GM21367 (cell line): ENCODE data around the gene RRH.
"Not testable (repeated sequence)": the region's sequence is repeated elsewhere in the genome, so short reads cannot be mapped to it uniquely, and the experiment has no call there.

Source experiments
- ATAC-seq: cut with Tn5 transposase; IDR thresholded peaks from one replicate; pipeline ENCODE4 v1.9.1; 2021; ENCODE audit not compliant: unreplicated experiment

RRH gene

GRCh38 chr4:109846395-109847098 is 18.8 kb downstream of the RRH start:
- no peak for ATAC-seq

- no peak for ATAC-seq
These were observed 20.2 kb downstream of the RRH start, which contains the start of gene LRIT3 for GRCh38 chr4:109847896-109848442. LRIT3 (plus strand) TSS chr4:109848107; CDS start chr4:109848202, 95 bp downstream.

DNA sequence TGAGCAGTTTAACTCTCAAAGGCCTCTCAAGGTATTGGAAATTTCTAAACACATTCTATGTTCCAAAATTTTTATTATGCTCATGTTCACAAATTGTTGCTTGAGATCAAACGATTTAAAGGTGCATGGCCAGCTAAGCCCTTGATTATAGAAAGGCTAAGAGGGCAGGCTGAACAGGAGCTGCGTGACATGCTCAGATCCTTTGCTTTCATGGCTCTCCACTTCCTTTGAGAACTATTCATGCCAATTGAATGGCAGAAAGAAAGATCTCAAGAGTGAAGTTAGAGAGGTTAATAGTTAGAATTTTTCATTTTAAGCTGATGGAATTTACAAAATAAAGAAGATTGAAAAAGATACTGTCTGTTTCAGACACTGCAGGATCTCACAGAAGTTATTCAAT is 20.7 kb downstream of the RRH start:
- no peak for ATAC-seq

GRCh38 chr4:109850601-109851000 is 22.8 kb downstream of the RRH start:
- no peak for ATAC-seq

- not testable (repeated sequence) for ATAC-seq
These were observed 31.9 kb downstream of the RRH start for GRCh38 chr4:109859426-109860300.

DNA sequence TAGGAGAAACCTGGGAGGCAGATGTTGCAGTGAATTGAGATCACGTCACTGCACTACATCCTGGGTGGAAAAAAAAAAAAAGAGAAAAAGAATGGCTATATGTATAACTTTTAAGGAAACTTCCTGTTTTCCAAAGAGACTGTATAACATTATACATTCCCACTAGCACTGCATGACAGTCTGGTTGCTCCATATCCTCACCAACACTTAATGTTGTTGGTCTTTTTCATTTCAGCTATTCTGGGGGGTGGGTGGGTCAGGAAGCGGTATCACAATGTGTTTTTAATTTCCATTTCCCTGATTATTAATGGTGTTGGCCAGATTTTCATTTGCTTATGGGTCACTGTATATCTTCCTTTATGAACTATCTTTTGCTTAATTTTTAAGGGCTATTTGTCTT is 33.5 kb downstream of the RRH start:
- no peak for ATAC-seq

DNA sequence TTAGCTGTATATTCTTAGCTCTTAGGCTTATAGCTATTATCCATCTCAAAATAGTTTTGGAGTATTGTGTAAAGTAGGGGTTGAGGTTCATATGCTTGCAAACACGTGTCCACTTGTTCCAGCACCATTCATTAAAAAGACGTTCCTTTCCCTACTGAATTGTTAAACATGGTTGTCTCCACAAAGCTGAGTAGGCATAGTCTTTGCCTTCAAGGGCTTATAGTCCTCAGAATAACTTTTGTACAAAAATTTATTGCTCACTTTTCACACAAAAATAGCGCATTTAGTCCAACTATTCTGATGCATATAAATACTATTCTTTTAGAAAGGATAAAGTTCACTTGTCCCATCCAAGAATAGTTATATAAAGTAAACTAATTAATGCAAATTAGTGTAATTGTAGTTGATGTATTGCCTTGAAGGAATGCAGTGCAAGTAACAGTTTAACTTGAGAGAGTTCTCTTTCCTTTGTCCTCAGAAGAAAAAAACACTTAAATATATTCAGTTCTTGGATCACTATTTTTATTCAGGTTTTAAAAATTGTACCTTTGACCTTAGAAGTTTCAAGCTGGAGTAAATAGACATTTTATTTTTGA is 34.2 kb downstream of the RRH start:
- no peak for ATAC-seq

DNA sequence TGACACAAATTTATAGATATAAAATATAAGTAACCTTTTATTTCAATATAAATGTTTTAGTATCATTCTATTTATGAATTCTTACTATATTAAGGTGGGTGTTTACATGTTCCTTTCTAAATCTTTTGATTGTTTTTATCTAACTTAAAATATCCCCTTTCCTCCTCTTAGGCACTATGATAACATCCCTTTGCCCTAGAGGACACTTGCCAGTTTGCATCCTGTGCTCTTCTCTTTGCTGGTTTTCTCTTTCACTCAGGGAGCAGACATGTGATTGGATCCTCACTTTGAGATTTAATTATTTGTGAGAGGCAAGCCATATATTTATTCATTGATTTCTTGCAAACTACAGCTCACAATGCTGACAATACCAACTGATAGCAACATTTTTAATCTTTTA is 36.4 kb downstream of the RRH start:
- ATAC-seq, result no peak

DNA sequence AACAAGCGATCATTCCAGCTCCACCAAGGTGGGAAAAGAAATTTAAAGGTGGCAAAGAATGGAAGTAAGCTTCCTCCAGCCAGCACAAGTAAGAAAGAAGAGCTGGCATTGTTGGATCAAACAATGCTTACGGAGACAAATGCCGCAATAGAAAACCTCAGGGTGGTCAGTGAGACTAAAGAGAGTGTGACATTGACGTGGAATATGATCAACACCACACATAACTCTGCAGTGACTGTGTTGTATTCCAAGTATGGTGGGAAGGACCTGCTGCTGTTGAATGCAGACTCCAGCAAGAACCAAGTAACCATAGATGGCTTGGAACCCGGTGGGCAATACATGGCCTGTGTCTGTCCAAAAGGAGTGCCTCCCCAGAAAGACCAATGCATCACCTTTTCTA is 42.3 kb downstream of the RRH start:
- no peak for ATAC-seq

DNA sequence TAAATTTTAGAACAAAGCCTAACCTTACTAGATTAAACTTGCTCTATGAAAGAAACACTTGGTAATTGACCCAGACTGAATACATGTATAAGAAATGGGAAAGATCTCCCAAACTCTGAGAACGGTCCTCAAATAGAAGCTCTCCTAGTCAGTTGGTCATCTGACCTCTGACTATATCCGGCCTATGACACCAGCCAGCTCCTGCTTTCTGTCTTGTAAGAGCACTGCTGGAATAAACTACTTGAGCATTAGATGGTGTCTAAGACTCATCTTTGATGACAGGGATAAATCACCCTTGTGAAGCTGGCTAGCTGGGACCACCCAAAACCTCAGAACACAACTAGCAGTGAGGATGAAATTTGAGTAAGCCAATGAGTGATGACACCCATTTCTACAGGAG is 44.3 kb downstream of the RRH start:
- no peak for ATAC-seq

DNA sequence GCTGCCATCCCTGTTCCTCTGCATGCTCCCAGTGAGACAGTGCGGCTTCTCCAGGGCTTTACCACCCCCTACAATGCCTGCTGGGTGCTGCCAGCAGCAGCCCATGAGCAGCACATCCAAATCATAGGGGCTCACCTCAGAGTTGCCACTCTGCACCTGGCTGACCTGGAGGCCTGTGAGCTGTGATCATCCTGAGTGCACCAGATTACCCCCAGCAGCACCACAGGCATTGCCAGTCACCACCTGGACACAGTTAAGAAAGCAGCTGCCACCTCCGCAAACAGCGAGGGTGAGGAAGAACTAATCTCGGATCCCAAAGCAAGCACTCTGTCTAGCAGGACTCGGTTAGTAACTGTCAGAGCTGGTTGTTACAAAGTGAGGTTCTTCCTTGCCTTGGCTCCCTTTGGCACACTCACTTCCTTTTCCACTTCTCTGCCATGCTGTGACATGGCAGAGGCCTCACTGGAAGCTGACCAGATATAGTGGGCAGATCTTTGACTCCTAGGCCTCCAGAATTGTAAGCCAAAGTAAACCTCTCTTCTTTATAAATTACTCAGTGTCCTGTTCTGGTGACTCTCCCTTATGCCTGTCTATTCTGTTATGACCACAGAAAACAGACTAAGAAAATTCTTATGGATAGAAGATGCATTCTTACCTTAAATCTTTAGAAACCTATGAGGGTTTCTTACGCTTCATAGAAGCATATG is 45.3 kb downstream of the RRH start:
- no peak for ATAC-seq

DNA sequence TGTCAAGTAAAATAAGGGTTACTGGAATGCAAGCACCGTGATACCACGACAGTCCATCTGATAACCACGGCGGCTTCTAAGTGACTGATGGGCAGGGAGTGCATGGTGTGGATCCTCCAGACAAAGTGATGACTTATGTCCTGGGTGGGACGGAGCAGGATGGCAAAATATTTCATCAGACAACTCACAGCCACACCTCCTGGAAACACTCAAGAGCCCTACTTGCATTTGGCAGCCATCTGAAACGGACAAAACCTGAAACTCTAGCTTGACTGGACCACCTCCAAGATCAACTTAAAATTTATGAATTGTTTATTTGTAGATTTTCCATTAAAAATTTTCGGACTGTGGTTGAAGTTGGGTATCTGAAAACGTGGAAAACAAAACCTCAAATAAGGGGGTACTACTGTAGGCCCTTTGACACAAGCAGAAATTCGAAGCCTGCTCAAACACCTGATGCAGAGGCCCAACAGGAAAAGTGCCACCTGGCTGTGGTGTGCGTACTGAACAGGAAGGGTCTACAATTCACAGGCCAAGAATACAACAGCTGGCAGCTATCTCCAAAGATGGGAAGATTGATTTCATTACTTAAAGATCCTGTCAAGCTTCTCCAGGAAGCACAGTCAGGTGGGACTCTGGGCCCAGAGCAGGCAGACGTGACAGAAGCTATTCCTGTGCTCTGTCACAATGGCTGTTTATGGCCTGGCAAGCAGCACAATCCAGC is 46.2 kb downstream of the RRH start:
- no peak for ATAC-seq

- no peak for ATAC-seq
These were observed 47.3 kb downstream of the RRH start for GRCh38 chr4:109875106-109875505.

DNA sequence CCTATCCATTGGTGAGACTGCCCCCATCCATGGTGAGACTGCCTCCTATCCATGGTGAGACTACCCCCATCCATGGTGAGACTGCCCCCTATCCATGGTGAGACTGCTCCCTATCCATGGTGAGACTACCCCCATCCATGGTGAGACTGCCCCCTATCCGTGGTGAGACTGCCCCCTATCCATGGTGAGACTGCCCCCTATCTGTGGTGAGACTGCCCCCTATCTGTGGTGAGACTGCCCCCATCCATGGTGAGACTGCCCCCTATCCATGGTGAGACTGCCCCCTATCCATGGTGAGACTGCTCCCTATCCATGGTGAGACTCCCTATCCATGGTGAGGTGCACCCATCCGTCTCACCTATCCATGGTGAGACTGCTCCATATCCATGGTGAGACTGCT is 47.8 kb downstream of the RRH start:
- not testable (repeated sequence) for ATAC-seq

- ATAC-seq, result no peak
These were observed 49.0 kb downstream of the RRH start for GRCh38 chr4:109876634-109877265.

DNA sequence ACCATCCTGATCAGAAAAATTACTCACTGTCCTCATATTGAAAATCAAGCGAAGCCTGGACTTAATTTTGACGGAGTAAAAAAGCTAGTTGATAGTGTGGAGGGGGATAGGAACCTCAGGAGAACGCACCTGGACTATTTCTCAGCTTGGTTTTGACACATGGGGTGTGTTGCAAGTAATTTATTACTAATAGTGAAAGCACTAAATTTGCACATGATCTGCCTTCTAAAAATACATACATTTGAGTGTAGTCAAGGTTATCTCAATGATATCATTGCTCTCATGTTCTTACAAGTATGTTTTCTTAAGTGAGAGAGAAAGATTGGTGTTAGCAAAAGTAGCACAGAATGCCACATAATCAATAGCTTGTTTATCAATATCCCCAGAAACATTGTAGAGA is 49.6 kb downstream of the RRH start:
- peak; percentile 87 for ATAC-seq

GRCh38 chr4:109878355-109878754 is 50.6 kb downstream of the RRH start:
- no peak for ATAC-seq

DNA sequence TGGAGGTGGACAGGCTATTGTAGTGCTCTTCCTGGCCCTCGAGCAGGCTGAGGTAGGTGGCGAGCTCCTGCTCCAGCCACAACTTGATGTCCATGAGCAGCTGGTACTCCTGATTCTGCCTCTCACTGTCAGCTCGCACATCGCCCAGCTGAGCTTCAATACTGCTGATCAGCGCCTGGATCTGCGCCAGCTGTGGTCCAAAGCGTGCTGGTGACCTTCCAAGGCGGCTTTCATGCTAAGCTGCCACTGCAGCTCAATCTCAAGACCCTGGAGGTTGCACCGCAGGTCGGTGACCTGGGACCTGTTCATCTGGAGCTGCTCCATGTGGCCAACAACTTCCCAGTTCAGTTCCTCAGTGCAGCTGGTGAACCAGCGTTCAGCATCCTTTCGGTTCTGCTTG is 51.3 kb downstream of the RRH start:
- no peak for ATAC-seq

DNA sequence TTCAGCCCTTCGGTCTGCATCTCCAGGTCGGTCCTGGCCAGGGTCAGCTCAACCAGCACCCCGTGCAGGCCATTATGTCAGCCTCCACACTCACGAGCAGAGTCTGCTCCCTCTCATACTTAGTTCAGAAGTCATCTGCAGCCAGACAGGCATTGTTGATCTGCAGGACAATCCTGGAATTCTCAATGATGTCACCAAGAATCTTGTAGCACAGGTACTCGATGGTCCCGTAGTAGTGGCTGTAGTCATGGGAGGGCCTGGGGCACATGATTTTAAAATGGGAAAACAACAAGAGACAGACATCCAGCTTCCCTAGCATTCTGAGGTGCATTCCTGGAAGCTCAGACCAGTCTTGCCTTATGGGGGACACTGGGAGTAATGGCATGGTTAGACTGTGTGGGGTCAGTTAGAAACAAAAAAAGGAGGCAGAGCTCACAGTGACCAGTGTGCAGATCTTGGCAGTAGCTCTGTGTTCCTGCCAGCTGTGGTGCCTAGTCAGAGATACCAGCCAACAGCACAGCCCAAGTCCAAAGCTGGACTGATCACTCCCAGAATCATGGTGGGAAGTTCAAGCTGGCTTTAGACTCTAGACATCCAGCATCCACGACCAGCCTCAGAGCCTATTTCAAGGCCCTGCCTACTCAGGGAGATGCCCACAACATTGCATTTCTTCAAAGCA is 52.0 kb downstream of the RRH start:
- no peak for ATAC-seq
